HCT116 (cell line): Measurements from ENCODE around the gene RNF220.

Source experiments
- EZH2 ChIP-seq: fragments of 200-600 bp; sonication (generic); IDR thresholded peaks from 2 replicates; pipeline ENCODE4 v1.6.1; 2017; ENCODE audit warnings: antibody characterized with exemption, mixed run types
- EZH2phosphoT487 ChIP-seq: fragments of 200-600 bp; IDR thresholded peaks from 2 replicates; pipeline ENCODE4 v1.6.1; 2018; ENCODE audit warnings: antibody characterized with exemption, borderline replicate concordance
- POLR2A ChIP-seq: IDR thresholded peaks from 2 replicates; pipeline ENCODE4 v1.7.0; 2011; ENCODE audit warnings: borderline replicate concordance; ENCODE audit not compliant: insufficient read depth, insufficient read length; ENCODE audit errors: extremely low read depth
- POLR2AphosphoS5 ChIP-seq: IDR thresholded peaks from 2 replicates; pipeline ENCODE4 v1.6.1; 2011; ENCODE audit warnings: mild to moderate bottlenecking, low read depth, low read length, moderate library complexity
- SP1 ChIP-seq: IDR thresholded peaks from 2 replicates; pipeline ENCODE4 v1.6.1; 2012; ENCODE audit warnings: low read depth
- TF ChIP-seq, protein P1 (sequence below), 3 experiments: fragments of 200-600 bp in 1 of 3; sonication (generic) in 1 of 3; IDR thresholded peaks in 2 of 3; conservative IDR thresholded peaks in 1 of 3; 2 replicates each; pipeline ENCODE4 v1.5.1; 2012 to 2017; ENCODE audit warnings: low read depth in 2 of 3, low read length in 2 of 3, antibody characterized with exemption in 1 of 3, borderline replicate concordance in 1 of 3, control low read depth in 1 of 3, mild to moderate bottlenecking in 1 of 3, mixed read lengths in 1 of 3, mixed run types in 1 of 3, moderate library complexity in 1 of 3; ENCODE audit not compliant: insufficient read depth in 1 of 3
- TF ChIP-seq, protein P2 (sequence below): IDR thresholded peaks from 2 replicates; pipeline ENCODE4 v1.6.1; 2012; ENCODE audit warnings: low read depth

DNA sequence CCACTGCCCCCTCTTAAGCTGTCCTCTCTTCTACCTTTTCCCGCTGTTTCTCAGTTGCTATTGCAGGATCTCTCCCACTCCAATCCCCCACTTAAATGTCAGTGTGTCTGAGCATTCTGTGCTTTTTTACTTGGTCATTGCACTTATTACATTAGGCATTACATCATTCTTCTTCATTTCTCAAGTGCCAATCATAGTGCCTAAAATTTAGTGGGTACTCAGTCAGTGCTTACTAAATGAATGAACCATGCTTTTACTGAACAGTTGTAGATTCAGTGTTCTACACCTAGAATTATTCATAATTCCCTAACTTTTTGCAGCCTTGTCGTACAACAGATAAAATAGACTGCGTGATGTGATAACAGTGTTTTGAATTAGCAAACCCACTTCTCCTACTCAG, 288.8 kb downstream of the RNF220 start:
- no peak for TF ChIP-seq POLR2AphosphoS5
- TF ChIP-seq, protein P1, sequence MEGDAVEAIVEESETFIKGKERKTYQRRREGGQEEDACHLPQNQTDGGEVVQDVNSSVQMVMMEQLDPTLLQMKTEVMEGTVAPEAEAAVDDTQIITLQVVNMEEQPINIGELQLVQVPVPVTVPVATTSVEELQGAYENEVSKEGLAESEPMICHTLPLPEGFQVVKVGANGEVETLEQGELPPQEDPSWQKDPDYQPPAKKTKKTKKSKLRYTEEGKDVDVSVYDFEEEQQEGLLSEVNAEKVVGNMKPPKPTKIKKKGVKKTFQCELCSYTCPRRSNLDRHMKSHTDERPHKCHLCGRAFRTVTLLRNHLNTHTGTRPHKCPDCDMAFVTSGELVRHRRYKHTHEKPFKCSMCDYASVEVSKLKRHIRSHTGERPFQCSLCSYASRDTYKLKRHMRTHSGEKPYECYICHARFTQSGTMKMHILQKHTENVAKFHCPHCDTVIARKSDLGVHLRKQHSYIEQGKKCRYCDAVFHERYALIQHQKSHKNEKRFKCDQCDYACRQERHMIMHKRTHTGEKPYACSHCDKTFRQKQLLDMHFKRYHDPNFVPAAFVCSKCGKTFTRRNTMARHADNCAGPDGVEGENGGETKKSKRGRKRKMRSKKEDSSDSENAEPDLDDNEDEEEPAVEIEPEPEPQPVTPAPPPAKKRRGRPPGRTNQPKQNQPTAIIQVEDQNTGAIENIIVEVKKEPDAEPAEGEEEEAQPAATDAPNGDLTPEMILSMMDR (IDR thresholded peaks at IDR 0.05 in 2 of 3, conservative IDR thresholded peaks at IDR 0.05 in 1 of 3; ENCODE audit: borderline replicate concordance in 1 of 3, insufficient read depth in 1 of 3, low read depth in 2 of 3, low read length in 2 of 3) = no peak
- no peak for TF ChIP-seq EZH2
- TF ChIP-seq, protein P2, sequence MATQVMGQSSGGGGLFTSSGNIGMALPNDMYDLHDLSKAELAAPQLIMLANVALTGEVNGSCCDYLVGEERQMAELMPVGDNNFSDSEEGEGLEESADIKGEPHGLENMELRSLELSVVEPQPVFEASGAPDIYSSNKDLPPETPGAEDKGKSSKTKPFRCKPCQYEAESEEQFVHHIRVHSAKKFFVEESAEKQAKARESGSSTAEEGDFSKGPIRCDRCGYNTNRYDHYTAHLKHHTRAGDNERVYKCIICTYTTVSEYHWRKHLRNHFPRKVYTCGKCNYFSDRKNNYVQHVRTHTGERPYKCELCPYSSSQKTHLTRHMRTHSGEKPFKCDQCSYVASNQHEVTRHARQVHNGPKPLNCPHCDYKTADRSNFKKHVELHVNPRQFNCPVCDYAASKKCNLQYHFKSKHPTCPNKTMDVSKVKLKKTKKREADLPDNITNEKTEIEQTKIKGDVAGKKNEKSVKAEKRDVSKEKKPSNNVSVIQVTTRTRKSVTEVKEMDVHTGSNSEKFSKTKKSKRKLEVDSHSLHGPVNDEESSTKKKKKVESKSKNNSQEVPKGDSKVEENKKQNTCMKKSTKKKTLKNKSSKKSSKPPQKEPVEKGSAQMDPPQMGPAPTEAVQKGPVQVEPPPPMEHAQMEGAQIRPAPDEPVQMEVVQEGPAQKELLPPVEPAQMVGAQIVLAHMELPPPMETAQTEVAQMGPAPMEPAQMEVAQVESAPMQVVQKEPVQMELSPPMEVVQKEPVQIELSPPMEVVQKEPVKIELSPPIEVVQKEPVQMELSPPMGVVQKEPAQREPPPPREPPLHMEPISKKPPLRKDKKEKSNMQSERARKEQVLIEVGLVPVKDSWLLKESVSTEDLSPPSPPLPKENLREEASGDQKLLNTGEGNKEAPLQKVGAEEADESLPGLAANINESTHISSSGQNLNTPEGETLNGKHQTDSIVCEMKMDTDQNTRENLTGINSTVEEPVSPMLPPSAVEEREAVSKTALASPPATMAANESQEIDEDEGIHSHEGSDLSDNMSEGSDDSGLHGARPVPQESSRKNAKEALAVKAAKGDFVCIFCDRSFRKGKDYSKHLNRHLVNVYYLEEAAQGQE = no peak
- no peak for TF ChIP-seq SP1
- TF ChIP-seq EZH2phosphoT487 = no peak
- TF ChIP-seq POLR2A = no peak
